K562 (cell line): ENCODE measurements around the gene FLAD1. TPM values are rescaled to one million over a fixed set of nuclear protein-coding genes. Genes with fewer than 3 reads are reported as not detected.

Experiments used
- ARNT ChIP-seq, 2 experiments: fragments of 450-650 bp; IDR thresholded peaks; 2 replicates each; pipeline ENCODE4 v1.6.1; 2016; ENCODE audit warnings: mild to moderate bottlenecking in 1 of 2
- CHD4 ChIP-seq: fragments of 200-600 bp; sonication (generic); IDR thresholded peaks from 3 replicates; pipeline ENCODE4 v1.6.1; 2012; ENCODE audit warnings: low read depth, mild to moderate bottlenecking, mixed read lengths, low read length, inconsistent platforms; ENCODE audit not compliant: insufficient read depth, insufficient replicate concordance, poor library complexity, severe bottlenecking
- CTBP1 ChIP-seq: fragments of 450-650 bp; IDR thresholded peaks from 2 replicates; pipeline ENCODE4 v1.6.1; 2016; ENCODE audit warnings: borderline replicate concordance
- FOXK1 ChIP-seq: sonication (generic); formaldehyde crosslinking; IDR thresholded peaks from 2 replicates; pipeline ENCODE4 v1.8.0; 2022; ENCODE audit warnings: missing genetic modification reagents, mild to moderate bottlenecking, borderline replicate concordance
- FOXP1 ChIP-seq: sonication (generic); formaldehyde crosslinking; IDR thresholded peaks from 2 replicates; pipeline ENCODE4 v1.8.0; 2022; ENCODE audit warnings: mild to moderate bottlenecking, missing genetic modification reagents
- PHB ChIP-seq: fragments of 250-450 bp; sonication (Bioruptor Pico); IDR thresholded peaks from 2 replicates; pipeline ENCODE4 v1.5.0; 2021
- POLR2A ChIP-seq: fragments of 450-650 bp; conservative IDR thresholded peaks from 2 replicates; pipeline ENCODE4 v1.6.1; 2016
- RAD51 ChIP-seq: fragments of 450-650 bp; IDR thresholded peaks from 2 replicates; pipeline ENCODE4 v1.7.1; 2016; ENCODE audit warnings: low read depth, mild to moderate bottlenecking, borderline replicate concordance
- SAFB2 ChIP-seq: fragments of 200-400 bp; formaldehyde crosslinking; IDR thresholded peaks from 2 replicates; pipeline ENCODE4 v1.6.1; 2018; ENCODE audit warnings: borderline replicate concordance, low read length, low read depth, moderate library complexity; ENCODE audit not compliant: severe bottlenecking
- SMAD1 ChIP-seq: fragments of 150-350 bp; IDR thresholded peaks from 2 replicates; pipeline ENCODE4 v1.6.1; 2014; ENCODE audit warnings: low read length, low read depth; ENCODE audit not compliant: partially characterized antibody
- SNRNP70 ChIP-seq: fragments of 200-400 bp; formaldehyde crosslinking; optimal IDR thresholded peaks from 2 replicates; pipeline ENCODE3; 2017; ENCODE audit warnings: low read depth, low read length
- TSC22D4 ChIP-seq: fragments of 450-650 bp; IDR thresholded peaks from 2 replicates; pipeline ENCODE4 v1.6.1; 2016; ENCODE audit warnings: missing genetic modification characterization, missing biosample characterization, control low read depth
- ZC3H8 ChIP-seq: fragments of 450-650 bp; IDR thresholded peaks from 2 replicates; pipeline ENCODE4 v1.6.1; 2017
- ZFP1 ChIP-seq: fragments of 450-650 bp; formaldehyde crosslinking; IDR thresholded peaks from 2 replicates; pipeline ENCODE4 v1.4.0; 2020; ENCODE audit warnings: mild to moderate bottlenecking, mixed read lengths
- ZNF274 ChIP-seq: IDR thresholded peaks from 2 replicates; pipeline ENCODE4 v1.6.1; 2011; ENCODE audit warnings: low read depth, mild to moderate bottlenecking, low read length, moderate library complexity, borderline replicate concordance
- ZNF695 ChIP-seq: fragments of 450-650 bp; formaldehyde crosslinking; IDR thresholded peaks from 2 replicates; pipeline ENCODE4 v1.4.0; 2020; ENCODE audit warnings: mild to moderate bottlenecking, moderate library complexity
- polyA plus RNA-seq, 8 experiments: library from polyadenylated mRNA; depleted of rRNA in 4 of 8; stranded (reverse) in 5 of 8; unstranded in 3 of 8; fragments of >200 nt; fragmentation: Nextera tagmentation in 2 of 8; fragmentation: Illumina TruSeq in 1 of 8; extraction: Ambion mirVana in 2 of 8; extraction: Trizol in 1 of 8; gene quantifications; 2 replicates each; pipeline versions ENCODE4 v1.2.1 to v1.2.3, GENCODE V29; 2011 to 2014; ENCODE audit warnings: inconsistent platforms in 1 of 8, missing spikeins in 1 of 8
- total RNA-seq, 7 experiments: library from RNA; depleted of rRNA in 6 of 7; stranded (reverse); fragments of >200 nt in 6 of 7; fragmentation: Illumina TruSeq in 2 of 7; extraction: Trizol in 2 of 7; gene quantifications; 2 replicates each; pipeline versions ENCODE4 v1.2.1 to v1.2.3, GENCODE V29; 2011 to 2021; ENCODE audit warnings: low replicate concordance in 1 of 7
- TF ChIP-seq, protein P1 (sequence below): fragments of 250-450 bp; sonication (Bioruptor Pico); IDR thresholded peaks from 2 replicates; pipeline ENCODE4 v1.4.0; 2020; ENCODE audit warnings: borderline replicate concordance
- TF ChIP-seq, protein P2 (sequence below), 2 experiments: fragments of 450-650 bp in 1 of 2; sonication (generic) in 1 of 2; formaldehyde crosslinking; conservative IDR thresholded peaks; 2 replicates each; pipeline versions ENCODE4 v1.4.0 to v1.8.1; 2020 to 2022; ENCODE audit warnings: mild to moderate bottlenecking in 1 of 2, missing genetic modification reagents in 1 of 2
- TF ChIP-seq, protein P3 (sequence below): fragments of 450-650 bp; IDR thresholded peaks from 2 replicates; pipeline ENCODE4 v1.6.1; 2016; ENCODE audit warnings: borderline replicate concordance
- TF ChIP-seq, protein P4 (sequence below): fragments of 450-650 bp; IDR thresholded peaks from 2 replicates; pipeline ENCODE4 v1.6.1; 2017; ENCODE audit warnings: mild to moderate bottlenecking, moderate library complexity

FLAD1 gene
- total and polyA plus RNA-seq, 9 of the 15 experiments (the other 6 are each of a cell fraction or from before 2014, with no cell fraction given), result 24.9 to 85.8 (median 67.0) TPM

DNA sequence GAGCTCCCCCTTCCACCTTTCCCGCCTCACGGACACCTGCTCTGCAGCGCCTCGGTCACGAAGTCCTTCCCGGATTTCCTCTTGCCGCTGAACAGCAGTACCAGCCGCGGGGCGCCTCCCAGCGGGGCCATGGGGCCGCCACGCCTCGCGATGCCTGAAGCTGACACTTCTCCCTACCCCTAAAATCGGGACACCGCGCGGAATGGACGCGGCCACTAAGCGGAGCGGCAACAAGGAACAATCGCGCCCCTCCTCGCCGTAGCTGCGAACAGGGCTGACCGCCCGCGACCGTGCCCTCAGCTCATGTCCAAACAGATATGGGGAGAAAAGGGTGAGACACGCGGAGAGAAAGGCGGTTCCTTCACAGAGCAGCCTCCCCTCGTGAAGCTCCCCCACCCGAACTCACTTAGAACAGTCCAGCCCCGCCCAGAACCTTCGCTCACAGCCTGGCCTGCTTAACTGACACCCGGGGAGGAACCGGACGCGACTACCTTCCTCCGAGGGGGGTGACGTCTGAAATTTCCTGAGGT lies 46.5 kb upstream of the FLAD1 start, which contains the start of gene PMVK (continued):
- no peak for TF ChIP-seq ARNT (IDR thresholded peaks at IDR 0.05)
- no peak for TF ChIP-seq ZNF695 (CRISPR knock-in tag)
- TF ChIP-seq, protein P1, sequence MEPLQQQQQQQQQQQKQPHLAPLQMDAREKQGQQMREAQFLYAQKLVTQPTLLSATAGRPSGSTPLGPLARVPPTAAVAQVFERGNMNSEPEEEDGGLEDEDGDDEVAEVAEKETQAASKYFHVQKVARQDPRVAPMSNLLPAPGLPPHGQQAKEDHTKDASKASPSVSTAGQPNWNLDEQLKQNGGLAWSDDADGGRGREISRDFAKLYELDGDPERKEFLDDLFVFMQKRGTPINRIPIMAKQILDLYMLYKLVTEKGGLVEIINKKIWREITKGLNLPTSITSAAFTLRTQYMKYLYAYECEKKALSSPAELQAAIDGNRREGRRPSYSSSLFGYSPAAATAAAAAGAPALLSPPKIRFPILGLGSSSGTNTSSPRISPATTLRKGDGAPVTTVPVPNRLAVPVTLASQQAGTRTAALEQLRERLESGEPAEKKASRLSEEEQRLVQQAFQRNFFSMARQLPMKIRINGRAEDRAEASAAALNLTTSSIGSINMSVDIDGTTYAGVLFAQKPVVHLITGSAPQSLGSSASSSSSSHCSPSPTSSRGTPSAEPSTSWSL (CRISPR knock-in tag), result no peak
- no peak for TF ChIP-seq ZC3H8
- TF ChIP-seq SNRNP70, result no peak
- no peak for TF ChIP-seq PHB
- no peak for TF ChIP-seq SAFB2
- peak; percentile 90; the same call in 1 of the 2 replicates for TF ChIP-seq FOXK1 (CRISPR knock-in tag)
- TF ChIP-seq CTBP1, result peak; percentile 92
- TF ChIP-seq, protein P2, sequence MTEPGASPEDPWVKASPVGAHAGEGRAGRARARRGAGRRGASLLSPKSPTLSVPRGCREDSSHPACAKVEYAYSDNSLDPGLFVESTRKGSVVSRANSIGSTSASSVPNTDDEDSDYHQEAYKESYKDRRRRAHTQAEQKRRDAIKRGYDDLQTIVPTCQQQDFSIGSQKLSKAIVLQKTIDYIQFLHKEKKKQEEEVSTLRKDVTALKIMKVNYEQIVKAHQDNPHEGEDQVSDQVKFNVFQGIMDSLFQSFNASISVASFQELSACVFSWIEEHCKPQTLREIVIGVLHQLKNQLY (CRISPR knock-in tag; conservative IDR thresholded peaks at IDR 0.05), result 0 out of 4 replicates have a peak, but pooled peaks of 1 of the 2 experiments have one; percentile 83
- peak; percentile 78 for TF ChIP-seq SMAD1
- TF ChIP-seq, protein P3, sequence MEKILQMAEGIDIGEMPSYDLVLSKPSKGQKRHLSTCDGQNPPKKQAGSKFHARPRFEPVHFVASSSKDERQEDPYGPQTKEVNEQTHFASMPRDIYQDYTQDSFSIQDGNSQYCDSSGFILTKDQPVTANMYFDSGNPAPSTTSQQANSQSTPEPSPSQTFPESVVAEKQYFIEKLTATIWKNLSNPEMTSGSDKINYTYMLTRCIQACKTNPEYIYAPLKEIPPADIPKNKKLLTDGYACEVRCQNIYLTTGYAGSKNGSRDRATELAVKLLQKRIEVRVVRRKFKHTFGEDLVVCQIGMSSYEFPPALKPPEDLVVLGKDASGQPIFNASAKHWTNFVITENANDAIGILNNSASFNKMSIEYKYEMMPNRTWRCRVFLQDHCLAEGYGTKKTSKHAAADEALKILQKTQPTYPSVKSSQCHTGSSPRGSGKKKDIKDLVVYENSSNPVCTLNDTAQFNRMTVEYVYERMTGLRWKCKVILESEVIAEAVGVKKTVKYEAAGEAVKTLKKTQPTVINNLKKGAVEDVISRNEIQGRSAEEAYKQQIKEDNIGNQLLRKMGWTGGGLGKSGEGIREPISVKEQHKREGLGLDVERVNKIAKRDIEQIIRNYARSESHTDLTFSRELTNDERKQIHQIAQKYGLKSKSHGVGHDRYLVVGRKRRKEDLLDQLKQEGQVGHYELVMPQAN, result peak; percentile 43; the same call in 1 of the 2 replicates
- no peak for TF ChIP-seq TSC22D4 (tag)
- TF ChIP-seq POLR2A, result peak; percentile 81
- peak; percentile 97 for TF ChIP-seq FOXP1
- TF ChIP-seq ZNF274, result no peak
- TF ChIP-seq RAD51, result peak; percentile 98; the same call in 1 of the 2 replicates
- no peak for TF ChIP-seq ZFP1 (CRISPR knock-in tag)
- TF ChIP-seq CHD4, result no peak
- TF ChIP-seq, protein P4, sequence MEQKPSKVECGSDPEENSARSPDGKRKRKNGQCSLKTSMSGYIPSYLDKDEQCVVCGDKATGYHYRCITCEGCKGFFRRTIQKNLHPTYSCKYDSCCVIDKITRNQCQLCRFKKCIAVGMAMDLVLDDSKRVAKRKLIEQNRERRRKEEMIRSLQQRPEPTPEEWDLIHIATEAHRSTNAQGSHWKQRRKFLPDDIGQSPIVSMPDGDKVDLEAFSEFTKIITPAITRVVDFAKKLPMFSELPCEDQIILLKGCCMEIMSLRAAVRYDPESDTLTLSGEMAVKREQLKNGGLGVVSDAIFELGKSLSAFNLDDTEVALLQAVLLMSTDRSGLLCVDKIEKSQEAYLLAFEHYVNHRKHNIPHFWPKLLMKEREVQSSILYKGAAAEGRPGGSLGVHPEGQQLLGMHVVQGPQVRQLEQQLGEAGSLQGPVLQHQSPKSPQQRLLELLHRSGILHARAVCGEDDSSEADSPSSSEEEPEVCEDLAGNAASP, result no peak
